SIG-M5 treated with dmso at 0.1 percent for 504 hours (cell line): Measurements from ENCODE around the gene BTBD7.

Source experiments
- DNase-seq: peaks from one replicate; lab custom pipeline; 2025; ENCODE audit not compliant: unreplicated experiment; lab: John Stamatoyannopoulos, UW

BTBD7 gene

DNA sequence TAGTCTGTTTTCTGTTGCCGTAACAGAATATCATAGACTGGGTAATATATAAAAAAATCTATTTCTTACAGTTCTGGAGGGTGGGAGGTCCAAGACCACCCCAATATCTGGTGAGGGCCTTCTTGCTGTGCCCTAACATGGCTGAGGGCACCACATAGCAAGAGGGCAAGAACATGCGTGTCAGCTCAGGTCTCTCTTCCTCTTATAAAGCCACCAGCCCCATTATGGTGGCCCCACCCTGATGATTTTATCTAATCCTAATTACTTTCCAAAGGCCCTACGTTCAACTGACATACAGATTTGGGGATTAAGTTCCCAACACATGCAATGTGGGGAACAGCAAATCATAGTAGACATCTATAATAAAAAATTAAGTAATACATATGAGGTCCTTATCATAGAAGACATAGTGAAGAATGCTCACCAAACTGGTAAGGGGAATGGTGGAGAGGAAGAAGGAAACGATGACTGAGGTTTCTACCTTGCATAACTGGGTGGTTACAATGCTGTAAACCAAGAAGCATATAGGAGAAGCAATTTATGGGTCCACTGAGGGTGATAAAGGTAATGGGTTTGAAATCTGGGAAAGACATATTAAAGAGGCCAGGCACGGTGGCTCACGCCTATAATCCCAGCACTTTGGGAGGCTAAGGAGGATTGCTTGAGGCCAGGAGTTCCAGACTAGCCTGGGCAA, 27.0 kb downstream of the BTBD7 start:
- peak; percentile 11 for DNase-seq

GRCh38 chr14:93304771-93305170, 28.1 kb downstream of the BTBD7 start:
- no peak for DNase-seq

DNA sequence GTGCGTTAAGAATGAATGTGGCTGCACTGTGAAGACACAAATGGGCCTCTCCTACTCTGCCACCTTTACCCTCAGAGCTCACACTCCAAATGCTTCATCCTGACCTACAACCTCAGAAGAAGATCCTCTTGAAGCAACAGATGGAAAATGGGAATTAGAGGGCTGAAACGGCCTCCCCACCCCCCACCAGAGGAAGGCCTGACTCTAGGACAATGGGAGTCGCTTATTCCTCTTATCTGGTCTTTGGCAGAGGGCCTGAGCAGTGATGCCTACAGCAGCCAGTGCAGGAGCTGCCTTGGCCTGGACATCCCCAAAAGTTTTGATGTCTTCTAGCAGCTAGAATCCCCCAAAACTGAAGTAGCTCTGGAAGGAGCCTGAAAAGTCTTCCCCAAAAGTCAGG, 29.2 kb downstream of the BTBD7 start:
- no peak for DNase-seq

DNA sequence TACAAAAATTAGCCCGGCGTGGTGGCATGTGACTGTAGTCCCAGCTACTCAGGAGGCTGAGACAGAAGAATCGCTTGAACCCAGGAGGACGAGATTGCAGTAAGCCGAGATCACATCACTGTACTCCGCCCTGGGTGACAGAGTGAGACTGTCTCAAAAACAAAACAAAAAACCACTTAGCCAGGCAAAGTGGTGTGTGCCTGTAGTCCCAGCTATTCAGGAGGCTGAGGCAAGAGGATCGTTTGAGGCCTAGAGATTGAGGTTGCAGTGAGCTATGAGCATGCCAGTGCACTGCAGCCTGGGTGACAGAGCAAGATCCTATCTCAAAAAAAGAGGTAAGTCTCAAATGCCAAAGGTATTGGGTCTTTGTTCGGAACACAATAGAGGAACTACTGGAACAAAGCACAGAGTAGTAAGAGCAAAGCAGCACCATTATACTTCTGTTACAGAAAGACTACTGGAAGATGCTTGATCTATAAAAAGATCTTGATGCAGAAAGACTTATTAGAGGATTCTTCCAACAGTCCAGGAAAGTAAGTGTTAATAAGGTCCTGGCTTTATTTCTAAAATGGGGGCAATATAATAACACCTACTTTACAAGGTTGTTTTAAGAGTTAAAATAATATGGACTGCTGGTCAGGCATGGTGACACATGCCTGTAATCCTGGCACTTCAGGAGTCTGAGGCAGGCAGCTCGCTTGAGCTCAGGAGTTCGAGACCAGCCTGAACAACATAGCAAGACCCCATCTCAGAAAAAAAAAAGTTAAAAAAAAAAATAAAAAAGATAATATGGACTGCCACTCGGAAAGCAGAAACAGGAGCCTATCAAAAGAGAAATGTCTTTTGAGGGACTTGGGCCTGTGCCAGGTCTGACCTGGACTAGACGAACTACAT, 29.9 kb downstream of the BTBD7 start:
- no peak for DNase-seq

DNA sequence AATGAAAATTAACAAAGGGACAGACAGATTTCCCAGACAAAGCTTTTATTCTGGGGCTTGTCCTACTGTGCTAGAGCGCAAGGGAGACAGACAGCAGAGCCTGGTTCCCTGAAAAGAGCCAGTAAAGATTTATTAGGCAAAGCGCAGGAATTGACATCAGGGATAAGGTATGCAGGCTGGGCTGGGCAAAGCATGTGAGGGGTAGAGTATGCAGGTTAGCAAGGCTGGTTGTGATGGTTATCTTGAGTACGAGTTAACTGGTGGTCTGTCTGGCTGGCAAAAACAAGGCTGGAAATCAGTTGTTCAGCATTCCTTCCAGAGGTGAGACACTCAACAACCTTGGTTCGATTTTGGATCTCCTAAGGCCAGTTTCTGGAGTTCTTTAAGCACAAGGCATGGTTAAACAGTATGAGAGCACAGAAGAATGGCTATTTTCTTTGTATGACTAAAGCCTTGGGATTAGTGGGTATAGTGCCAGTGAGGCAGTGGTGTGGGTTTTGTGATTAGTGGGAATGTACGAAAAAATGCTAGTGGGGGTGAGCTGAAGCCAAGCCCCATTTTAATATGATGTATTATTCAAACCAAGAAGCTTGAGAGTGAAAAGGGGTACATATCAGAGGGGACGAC, 30.9 kb downstream of the BTBD7 start:
- no peak for DNase-seq

- no peak for DNase-seq
Observed at GRCh38 chr14:93299866-93300265, 33.0 kb downstream of the BTBD7 start.

DNA sequence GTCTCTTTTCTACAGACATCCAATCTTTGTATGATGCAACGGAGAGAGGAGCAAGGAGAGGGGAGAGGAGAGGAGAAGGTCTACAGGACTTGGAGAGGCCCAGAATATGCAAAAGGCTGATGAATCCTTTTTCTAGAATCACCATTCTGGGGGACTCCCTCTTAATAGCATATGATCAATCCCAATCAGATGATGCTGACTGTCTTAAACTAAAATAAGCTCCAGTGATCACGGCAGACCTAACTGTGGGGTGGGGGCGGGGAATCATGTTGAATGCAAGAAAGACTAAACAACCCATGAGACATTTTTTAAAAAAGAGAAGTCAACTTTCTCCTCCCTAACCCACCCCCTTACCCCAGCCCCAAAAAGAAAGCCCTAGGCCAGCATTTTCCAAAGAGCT, 33.4 kb downstream of the BTBD7 start:
- DNase-seq = no peak

DNA sequence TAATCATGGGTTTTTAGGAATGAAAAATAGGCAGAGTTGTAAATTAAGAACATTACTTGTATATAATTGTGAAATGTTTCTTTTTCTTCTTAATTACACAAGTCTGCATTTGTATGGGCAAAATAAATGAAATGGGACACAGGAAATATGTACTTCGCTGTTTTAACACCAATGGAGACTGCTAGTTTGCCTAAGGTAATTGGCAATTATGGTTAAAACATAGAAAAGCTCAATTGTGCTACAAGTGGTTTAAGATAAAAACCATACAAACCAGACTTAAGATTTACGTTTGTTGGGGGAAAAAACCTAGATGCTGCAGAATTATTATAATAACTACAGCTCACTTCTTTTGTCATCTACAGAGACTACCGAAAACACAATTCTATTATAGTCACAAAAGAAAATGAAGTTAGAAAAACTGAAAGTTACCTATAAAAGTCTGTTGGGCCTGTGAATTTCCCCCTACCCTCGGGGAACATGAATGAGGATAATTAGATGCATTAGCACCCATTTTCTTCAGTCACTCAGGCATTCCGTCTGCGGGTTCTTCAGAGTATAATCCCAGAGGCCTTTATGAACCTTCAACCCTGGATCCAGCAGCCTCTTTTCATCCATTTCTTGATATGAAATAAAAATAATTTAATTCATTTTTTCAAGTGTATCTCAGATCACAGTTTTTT, 37.2 kb downstream of the BTBD7 start:
- no peak for DNase-seq

DNA sequence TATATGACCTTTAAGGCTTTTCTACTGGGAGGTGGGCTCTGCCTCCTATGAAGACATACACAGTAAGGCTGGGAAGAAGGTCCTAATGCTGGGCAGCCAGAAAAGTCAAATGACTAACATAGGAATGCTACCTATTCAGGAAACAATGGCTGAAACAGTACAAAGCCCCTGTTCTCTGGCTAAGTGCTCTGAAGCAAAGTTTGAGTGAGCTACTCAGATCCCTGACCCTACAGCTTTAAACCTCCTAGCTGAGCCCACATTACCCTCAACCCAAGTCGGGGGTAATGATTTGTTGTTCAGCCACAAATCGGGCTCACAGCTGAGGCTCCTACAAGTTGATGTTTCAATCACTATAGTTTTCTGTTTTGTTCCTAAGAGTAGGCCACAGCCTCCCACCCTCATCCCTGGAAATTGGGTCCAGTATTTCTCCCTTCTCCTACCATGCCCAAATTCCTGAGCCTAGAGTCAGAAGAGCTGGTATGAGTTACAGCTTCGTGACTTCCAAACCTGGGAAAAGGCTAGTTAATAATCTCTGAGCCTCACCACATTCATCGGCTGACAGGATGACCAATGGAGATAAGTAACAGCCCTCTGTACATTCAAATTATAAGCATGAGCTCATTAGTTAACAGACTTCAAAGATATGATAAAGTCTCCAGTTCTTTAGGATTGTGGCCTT, 46.5 kb downstream of the BTBD7 start:
- no peak for DNase-seq

- no peak for DNase-seq
Observed at GRCh38 chr14:93285044-93285443, 47.8 kb downstream of the BTBD7 start.

DNA sequence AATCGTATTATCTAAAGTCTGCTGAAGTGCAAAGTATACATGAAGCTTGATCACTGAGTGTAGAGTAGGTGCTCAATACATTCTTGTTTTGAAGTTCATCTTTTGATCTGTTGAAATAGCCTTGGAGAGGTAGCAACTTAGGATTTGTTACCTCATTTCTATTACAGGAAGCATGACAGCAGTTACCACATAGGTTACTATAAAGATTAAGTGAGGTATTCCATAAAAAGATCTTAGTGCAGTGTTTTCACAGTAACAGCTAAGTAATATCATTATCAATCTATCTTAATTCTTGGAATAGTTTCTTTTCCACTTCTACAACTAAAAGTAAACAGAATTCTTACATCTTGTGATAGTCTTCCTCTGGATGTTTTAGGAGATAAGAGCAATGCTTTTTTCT, 50.9 kb downstream of the BTBD7 start:
- no peak for DNase-seq

GRCh38 chr14:93280743-93281142, 52.1 kb downstream of the BTBD7 start:
- no peak for DNase-seq

DNA sequence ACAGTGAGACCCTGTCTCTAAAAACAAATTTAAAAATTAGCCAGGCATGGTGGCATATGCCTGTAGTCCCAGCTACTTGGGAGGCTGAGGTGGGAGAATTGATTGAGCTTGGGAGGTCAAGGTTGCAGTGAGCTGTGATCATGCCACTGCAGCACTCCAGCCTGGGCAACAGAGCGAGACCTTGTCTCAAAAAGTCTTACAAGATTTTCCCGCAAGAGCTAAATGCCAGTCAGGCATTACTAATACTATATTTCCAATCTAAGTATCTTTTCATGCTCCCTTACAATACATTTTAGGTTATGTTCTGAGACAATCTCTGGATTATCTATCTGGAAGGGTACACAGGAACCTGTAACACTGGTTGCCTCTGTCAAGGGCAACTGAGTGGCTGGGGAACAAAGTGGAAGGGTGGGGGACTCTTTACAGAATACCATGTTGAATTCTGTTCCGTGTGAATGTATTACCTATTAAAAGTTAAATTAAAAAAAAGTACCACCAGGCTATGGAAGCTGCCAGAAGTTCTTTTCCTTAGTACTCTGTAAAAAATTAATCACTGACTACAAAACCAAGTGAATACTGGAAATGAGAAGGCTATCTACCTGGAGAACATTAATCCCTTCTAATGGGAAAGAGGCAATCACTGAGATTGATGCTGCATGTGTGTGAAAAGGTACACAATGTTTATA, 56.7 kb downstream of the BTBD7 start:
- DNase-seq = no peak

- DNase-seq = no peak
Observed at GRCh38 chr14:93274055-93274806, 58.6 kb downstream of the BTBD7 start.

- no peak for DNase-seq
Observed at GRCh38 chr14:93271111-93271510, 61.7 kb downstream of the BTBD7 start.

DNA sequence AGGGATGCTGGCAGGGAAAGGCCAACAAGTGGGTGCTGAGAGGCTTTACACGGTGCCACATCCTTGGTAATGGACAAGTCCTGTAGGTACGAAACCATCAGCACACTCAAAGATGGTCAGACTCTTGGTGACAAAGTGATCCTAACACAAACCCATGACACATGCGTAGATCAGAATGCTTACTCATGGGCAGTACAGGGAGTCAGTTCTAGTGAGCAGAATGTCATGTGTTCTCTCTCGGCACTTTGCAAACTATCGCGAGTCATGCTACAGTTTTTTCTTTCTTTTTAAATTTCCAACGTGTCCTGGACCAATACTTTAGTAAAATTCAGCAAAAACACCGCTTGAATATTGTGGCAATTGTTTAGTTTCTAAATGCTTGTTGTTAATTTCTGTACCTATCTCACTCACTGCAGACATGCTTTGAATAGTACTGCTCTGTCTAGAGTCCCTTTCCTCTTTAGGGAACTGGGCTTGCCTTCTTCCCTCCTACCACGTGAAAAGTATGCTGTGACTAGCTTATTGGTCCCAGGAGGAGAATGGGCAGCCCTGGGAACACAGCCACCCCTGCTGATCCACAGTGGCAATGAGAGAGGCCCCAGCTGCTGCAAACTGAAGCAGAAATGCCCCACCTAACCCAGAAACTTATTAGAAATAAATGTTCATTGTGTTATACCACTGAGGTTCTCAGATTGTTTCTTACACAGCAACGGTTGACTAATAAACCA, 63.3 kb downstream of the BTBD7 start:
- no peak for DNase-seq

GRCh38 chr14:93268406-93268805, 64.4 kb downstream of the BTBD7 start:
- no peak for DNase-seq

DNA sequence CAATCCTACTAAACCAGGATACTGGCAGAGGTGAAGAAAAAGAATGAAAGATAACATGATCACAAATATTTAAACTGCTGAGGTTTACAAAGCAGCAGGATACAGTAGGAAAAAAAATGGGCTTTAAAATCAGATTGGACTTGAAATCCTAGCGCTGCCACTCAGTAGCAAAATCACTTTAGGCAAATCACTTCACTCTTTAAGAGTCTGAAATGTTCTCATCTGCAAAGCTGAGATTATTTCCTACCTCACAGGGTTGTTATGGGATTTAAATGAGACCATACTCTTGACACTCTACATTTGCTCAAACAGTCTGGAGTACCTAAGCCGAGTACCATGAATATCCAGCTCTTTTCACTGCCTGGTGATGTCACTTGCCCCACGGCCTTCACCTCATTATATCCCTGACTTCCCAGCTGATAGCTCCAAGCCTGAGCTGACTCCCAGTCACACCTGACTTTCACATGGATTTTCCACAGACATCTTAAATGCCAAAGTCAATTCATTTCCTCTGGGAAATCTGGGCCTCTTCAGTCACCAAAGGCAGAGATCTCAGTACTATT, 65.6 kb downstream of the BTBD7 start:
- DNase-seq = no peak

- DNase-seq = no peak
Observed at GRCh38 chr14:93266127-93266526, 66.7 kb downstream of the BTBD7 start.
